CD8-positive, alpha-beta memory T cell (primary cell): ENCODE results near the gene TMEM217. TPM values are rescaled to one million over a fixed set of nuclear protein-coding genes. Genes with fewer than 3 reads are reported as not detected.

Source experiments
- polyA plus RNA-seq: library from polyadenylated mRNA; unstranded; fragments of 300-500 nt; fragmentation: Illumina TruSeq; gene quantifications from one replicate; pipeline ENCODE4 v1.2.3, GENCODE V29; 2021
- total RNA-seq, 2 experiments: library from RNA; stranded (reverse); gene quantifications; one replicate each; pipeline ENCODE4 v1.2.3, GENCODE V29; 2021

The TMEM217 gene
- total and polyA plus RNA-seq, 3 experiments from 2014 or later, result 0.44 to 6.6 (median 4.2) TPM

Other genes with a start within 250 kb of the TMEM217 start
- gene PIM1, start 88.0 kb downstream of the TMEM217 start, total RNA-seq, result 10 to 100 TPM; 93.7 to 99.1 TPM
- gene PIM1, start 88.0 kb downstream of the TMEM217 start, polyA plus RNA-seq, result 253 TPM
- 10 to 100 TPM; 14.4 TPM for gene TBC1D22B, start 372 bp downstream of the TMEM217 start, total RNA-seq
- gene TBC1D22B, start 372 bp downstream of the TMEM217 start, polyA plus RNA-seq, result 11.2 TPM
- gene RNF8, start 95.8 kb upstream of the TMEM217 start, total RNA-seq, result 10 to 100 TPM; 33.7 to 35.2 TPM
- gene RNF8, start 95.8 kb upstream of the TMEM217 start, polyA plus RNA-seq, result 17.2 TPM
- 10 to 100 TPM; 54.3 TPM for gene CMTR1, start 175.1 kb upstream of the TMEM217 start, total RNA-seq
- 25.8 TPM for gene CMTR1, start 175.1 kb upstream of the TMEM217 start, polyA plus RNA-seq
- gene CCDC167, start 241.7 kb upstream of the TMEM217 start, total RNA-seq, result 10 to 100 TPM; 79.5 to 86.3 TPM
- 181 TPM for gene CCDC167, start 241.7 kb upstream of the TMEM217 start, polyA plus RNA-seq